ENCODE data around the gene HMGCL. TPM values are rescaled to one million over a fixed set of nuclear protein-coding genes. Genes with fewer than 3 reads are reported as not detected.
"Not testable (repeated sequence)": the region's sequence is repeated elsewhere in the genome, so short reads cannot be mapped to it uniquely, and the experiment has no call there.

Gene HMGCL
- total RNA-seq, 3 donors from 2014 or later, result 45.2 to 83.4 (median 62.6) TPM

DNA sequence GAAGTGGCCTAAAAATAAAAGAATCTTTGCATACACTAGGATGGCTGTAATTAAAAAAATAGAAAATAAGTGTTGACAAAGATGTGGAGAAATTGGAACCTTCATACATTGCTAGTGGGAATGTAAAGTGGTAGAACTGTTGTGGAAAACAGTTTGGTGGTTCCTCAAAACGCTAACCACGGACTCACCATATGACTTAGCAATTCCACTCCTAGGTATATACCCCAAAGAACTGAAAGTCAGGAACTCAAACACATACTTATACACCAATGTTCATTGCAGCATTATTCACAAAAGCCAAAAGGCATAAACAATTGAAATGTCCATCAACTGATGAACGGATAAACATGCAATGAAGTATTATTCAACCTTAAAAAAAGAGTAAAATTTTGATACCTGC is 10.8 kb upstream of the HMGCL start:
- intact Hi-C loops (cut with DNase I, micrococcal nuclease), result no loop called here
- no peak for ATAC-seq
- peaks cover 16% of the 10 kb centered on the region for H3K4me1 ChIP-seq (ENCODE audit: low read depth)
- no peaks in the 10 kb centered on the region for H3K36me3 ChIP-seq (ENCODE audit: low read depth)
- no peak overlapping the region for H3K4me3 ChIP-seq
- TF ChIP-seq, protein P1, sequence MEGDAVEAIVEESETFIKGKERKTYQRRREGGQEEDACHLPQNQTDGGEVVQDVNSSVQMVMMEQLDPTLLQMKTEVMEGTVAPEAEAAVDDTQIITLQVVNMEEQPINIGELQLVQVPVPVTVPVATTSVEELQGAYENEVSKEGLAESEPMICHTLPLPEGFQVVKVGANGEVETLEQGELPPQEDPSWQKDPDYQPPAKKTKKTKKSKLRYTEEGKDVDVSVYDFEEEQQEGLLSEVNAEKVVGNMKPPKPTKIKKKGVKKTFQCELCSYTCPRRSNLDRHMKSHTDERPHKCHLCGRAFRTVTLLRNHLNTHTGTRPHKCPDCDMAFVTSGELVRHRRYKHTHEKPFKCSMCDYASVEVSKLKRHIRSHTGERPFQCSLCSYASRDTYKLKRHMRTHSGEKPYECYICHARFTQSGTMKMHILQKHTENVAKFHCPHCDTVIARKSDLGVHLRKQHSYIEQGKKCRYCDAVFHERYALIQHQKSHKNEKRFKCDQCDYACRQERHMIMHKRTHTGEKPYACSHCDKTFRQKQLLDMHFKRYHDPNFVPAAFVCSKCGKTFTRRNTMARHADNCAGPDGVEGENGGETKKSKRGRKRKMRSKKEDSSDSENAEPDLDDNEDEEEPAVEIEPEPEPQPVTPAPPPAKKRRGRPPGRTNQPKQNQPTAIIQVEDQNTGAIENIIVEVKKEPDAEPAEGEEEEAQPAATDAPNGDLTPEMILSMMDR (IDR thresholded peaks at IDR 0.05), result no peak
- DNase-seq, result no peak
- no peaks in the 10 kb centered on the region for H3K9me3 ChIP-seq

DNA sequence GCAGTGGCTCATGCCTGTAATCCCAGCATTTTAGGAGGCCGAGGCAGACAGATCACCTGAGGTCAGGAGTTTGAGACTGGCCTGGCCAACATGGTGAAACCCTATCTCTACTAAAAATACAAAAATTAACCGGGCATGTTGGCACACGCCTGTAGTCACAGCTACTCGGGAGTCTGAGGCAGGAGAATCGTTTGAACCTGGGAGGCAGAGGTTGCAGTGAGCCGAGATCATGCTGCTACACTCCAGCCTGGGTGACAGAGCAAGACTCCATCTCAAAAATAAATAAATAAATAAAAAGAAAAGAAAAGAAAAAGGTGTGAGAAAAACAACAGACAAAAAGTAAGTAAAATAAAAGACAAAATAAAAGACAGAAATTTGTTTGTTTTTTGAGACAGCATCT is 8.9 kb upstream of the HMGCL start:
- H3K4me1 ChIP-seq (ENCODE audit: low read depth), result peaks cover 16% of the 10 kb centered on the region
- DNase-seq; H3K9me3 ChIP-seq; intact Hi-C loops (cut with DNase I, micrococcal nuclease); H3K4me3 ChIP-seq; H3K36me3 ChIP-seq (ENCODE audit: low read depth); ATAC-seq: not testable (repeated sequence)

DNA sequence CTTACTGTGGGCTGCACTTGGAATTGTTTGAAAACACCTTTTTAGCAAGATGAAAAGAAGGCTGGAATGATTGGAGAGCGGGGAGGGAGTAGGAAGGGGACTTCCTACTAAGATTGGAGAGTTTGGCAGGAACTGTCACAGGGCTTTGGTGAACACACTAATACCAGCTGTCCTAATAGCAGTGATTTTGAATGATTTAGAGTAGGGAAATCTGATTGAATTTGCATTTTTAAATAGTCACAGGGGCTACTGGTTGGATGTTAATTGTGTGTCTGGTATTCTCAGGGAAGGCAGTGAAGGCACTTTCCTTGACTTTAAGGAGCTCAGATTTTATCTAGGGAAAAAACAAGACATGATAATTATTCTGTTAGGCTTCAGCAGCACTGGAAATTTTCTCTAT is 2.5 kb upstream of the HMGCL start:
- intact Hi-C loops (cut with DNase I, micrococcal nuclease), result no loop called here
- Histone ChIP-seq H3K4me1 (ENCODE audit: low read depth) (peaks cover 5% of the 10 kb centered on the region), H3K4me3 (no peak overlapping the region), H3K36me3 (ENCODE audit: low read depth) (no peaks in the 10 kb centered on the region), H3K9me3 (no peaks in the 10 kb centered on the region)
- TF ChIP-seq, protein P1 (IDR thresholded peaks at IDR 0.05), result no peak
- DNase-seq, result no peak
- ATAC-seq, result no peak

DNA sequence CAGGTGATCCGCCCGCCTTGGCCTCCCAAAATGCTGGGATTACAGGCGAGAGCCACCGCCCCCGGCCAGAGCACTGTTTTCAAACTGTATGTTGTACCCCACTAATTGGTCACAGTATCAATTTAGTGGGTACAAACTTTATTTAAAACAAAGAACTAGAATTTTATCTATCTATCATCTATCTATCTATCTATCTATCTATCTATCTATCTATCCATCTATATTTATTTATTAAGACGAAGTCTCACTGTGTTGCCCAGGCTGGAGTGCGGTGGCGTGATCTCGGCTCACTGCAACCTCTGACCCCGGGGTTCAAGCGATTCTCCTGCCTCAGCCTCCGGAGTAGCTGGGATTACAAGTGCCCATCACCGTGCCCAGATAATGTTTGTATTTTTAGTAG is 1.4 kb upstream of the HMGCL start:
- ATAC-seq; H3K9me3 ChIP-seq; H3K36me3 ChIP-seq (ENCODE audit: low read depth); intact Hi-C loops (cut with DNase I, micrococcal nuclease); H3K4me1 ChIP-seq (ENCODE audit: low read depth); H3K4me3 ChIP-seq; DNase-seq: not testable (repeated sequence)

DNA sequence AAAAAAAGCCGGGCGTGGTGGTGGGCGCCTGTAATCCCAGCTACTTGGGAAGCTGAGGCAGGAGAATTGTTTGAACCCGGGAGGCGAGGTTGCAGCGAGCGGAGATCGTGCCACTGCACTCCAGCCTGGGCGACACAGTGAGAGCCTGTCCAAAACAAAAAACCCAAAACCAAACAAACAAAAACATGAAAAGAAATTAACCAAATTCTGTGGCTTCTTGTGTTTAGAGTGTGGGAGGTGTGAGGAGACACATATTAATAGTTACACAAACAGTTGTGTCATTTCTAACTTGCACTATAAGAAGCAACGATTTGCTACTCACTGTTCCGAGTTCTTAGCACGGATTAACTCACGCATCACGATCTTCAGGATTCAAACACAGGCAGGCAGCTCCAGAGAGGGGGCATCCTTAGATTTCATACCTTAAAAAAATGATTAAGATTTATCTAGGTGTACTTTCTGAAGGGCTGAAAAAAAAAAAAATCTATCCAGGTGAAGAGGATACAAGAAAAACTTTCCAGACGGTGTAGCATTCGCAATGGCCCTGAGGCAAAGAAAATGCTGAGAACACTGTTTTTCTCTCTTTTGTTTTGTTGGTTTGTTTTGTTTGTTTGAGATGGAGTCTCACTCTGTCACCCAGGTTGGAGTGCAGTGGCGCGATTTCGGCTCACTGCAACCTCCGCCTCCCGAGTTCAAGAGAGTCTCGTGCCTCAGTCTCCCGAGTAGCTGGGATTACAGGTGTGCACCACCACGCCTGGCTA is 713 bp upstream of the HMGCL start:
- intact Hi-C loops (cut with DNase I, micrococcal nuclease), result no loop called here
- TF ChIP-seq, protein P1 (IDR thresholded peaks at IDR 0.05), result no peak
- H3K36me3 ChIP-seq (ENCODE audit: low read depth), result no peaks in the 10 kb centered on the region
- no peak overlapping the region for H3K4me3 ChIP-seq
- no peaks in the 10 kb centered on the region for H3K9me3 ChIP-seq
- DNase-seq (peak in 1 of 3 donors; percentile 44), ATAC-seq (no peak)
- peaks cover 5% of the 10 kb centered on the region for H3K4me1 ChIP-seq (ENCODE audit: low read depth)

DNA sequence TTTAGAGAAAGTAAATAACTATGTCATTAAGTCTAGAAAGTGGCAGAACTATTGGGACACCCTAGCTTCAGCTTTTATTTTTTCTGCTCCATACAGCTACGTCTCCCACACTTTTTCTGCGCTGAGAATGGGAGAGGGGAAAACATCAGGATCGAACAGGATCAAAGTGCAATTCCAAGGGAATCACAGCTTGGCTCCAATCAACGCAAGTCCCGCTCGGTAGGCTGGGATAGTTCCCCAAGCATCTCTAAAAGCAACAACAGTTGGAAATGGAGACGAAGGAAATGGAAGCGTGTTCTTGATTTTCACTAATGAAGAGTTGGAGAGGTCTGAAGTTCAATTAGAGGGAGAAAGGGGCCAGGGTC is 536 bp downstream of the HMGCL start:
- Histone ChIP-seq H3K9me3 (no peaks in the 10 kb centered on the region), H3K4me1 (ENCODE audit: low read depth) (peaks cover 5% of the 10 kb centered on the region), H3K4me3 (peak overlapping the region; percentile 58), H3K36me3 (ENCODE audit: low read depth) (no peaks in the 10 kb centered on the region)
- TF ChIP-seq, protein P1 (IDR thresholded peaks at IDR 0.05), result no peak
- DNase-seq (no peak), ATAC-seq (peak; percentile 31)
- intact Hi-C loops (cut with DNase I, micrococcal nuclease), result no loop called here

DNA sequence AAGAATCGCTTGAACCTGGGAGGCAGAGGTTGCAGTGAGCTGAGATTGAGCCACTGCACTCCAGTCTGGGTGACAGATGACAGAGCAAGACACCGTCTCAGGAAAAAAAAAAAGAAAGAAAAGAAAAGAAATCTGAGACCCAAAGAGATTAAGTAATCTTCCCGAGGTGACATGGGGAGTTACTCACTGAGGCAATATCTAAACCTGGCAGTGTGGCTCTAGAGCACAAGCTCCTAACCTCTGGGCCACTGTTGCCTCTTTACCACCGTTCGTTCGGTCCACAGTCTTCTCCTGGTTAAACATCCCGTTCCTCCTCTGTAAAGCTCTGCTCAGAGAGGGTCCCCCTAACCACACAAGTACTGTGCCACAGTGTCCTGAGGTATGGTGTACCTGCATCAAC is 1.5 kb downstream of the HMGCL start:
- peaks cover 5% of the 10 kb centered on the region for H3K4me1 ChIP-seq (ENCODE audit: low read depth)
- TF ChIP-seq, protein P1 (IDR thresholded peaks at IDR 0.05), result no peak
- DNase-seq (no peak), ATAC-seq (no peak)
- no peaks in the 10 kb centered on the region for H3K9me3 ChIP-seq
- intact Hi-C loops (cut with DNase I, micrococcal nuclease), result no loop called here
- no peak overlapping the region for H3K4me3 ChIP-seq
- no peaks in the 10 kb centered on the region for H3K36me3 ChIP-seq (ENCODE audit: low read depth)
